ENCODE measurements around the gene CA5A. TPM values are rescaled to one million over a fixed set of nuclear protein-coding genes. Genes with fewer than 3 reads are reported as not detected.

CA5A gene
- total and polyA plus RNA-seq, 7 donors, result not detected

- intact Hi-C loops (cut with DNase I), result no loop called here
These were observed 32.2 kb upstream of the CA5A start for GRCh38 chr16:87968541-87968940.

GRCh38 chr16:87966685-87967185 is 30.4 kb upstream of the CA5A start:
- H3K27me3 ChIP-seq, result no peaks in the 10 kb centered on the region
- H3K27ac ChIP-seq, result peak overlapping the region; percentile 55 to 83 (median 62)
- peaks cover 0 to 2% (median 2%) of the 10 kb centered on the region in 4 donors for H3K9me3 ChIP-seq
- peak overlapping the region in 1 of 4 donors; percentile 8 for H3K4me3 ChIP-seq
- DNase-seq, result peak; percentile 73
- intact Hi-C loops (cut with DNase I), result no loop called here
- no peaks in the 10 kb centered on the region for H3K36me3 ChIP-seq
- H3K4me1 ChIP-seq, result peaks cover 0 to 25% (median 17%) of the 10 kb centered on the region in 4 donors
- WGBS, 2 donors, result 21 to 29% methylated on average over 14 of the region's 14 CpGs
- TF ChIP-seq EP300 (IDR thresholded peaks at IDR 0.05) (no peak), POLR2A (IDR thresholded peaks at IDR 0.05) (no peak), POLR2AphosphoS5 (IDR thresholded peaks at IDR 0.05) (no peak), CTCF (IDR thresholded peaks at IDR 0.05) (no peak)

More at GRCh38 chr16:87968541-87968940, 32.2 kb upstream of the CA5A start:
- TF ChIP-seq POLR2A (IDR thresholded peaks at IDR 0.05), result no peak
- no peak for TF ChIP-seq EP300 (IDR thresholded peaks at IDR 0.05)
- no peak for TF ChIP-seq CTCF (IDR thresholded peaks at IDR 0.05)
- no peak for TF ChIP-seq POLR2AphosphoS5 (IDR thresholded peaks at IDR 0.05)
- Histone ChIP-seq H3K4me1 (peaks cover 0 to 25% (median 17%) of the 10 kb centered on the region in 4 donors), H3K27ac (no peak overlapping the region), H3K9me3 (peaks cover 0 to 5% (median 3%) of the 10 kb centered on the region in 4 donors), H3K36me3 (no peaks in the 10 kb centered on the region), H3K27me3 (no peaks in the 10 kb centered on the region), H3K4me3 (no peak overlapping the region)
- peak; percentile 63 for DNase-seq
- WGBS, 2 donors, result 91 to 93% methylated on average over 7 of the region's 7 CpGs

GRCh38 chr16:87966064-87966645 is 29.8 kb upstream of the CA5A start:
- 67 to 73% methylated on average over 5 of the region's 5 CpGs for WGBS, 2 donors
- no peak for TF ChIP-seq EP300 (IDR thresholded peaks at IDR 0.05)
- TF ChIP-seq POLR2AphosphoS5 (IDR thresholded peaks at IDR 0.05), result peak in 3 of 4 donors; percentile 7 to 49 (median 20)
- Histone ChIP-seq H3K9me3 (no peaks in the 10 kb centered on the region), H3K27me3 (no peaks in the 10 kb centered on the region), H3K4me1 (peaks cover 0 to 25% (median 17%) of the 10 kb centered on the region in 4 donors), H3K27ac (peak overlapping the region; percentile 55 to 83 (median 62)), H3K4me3 (peak overlapping the region in 1 of 4 donors; percentile 8), H3K36me3 (no peaks in the 10 kb centered on the region)
- intact Hi-C loops (cut with DNase I), result no loop called here
- DNase-seq, result no peak

- Histone ChIP-seq H3K4me3 (no peak overlapping the region), H3K27ac (peak overlapping the region in 3 of 4 donors; percentile 55 to 83 (median 66)), H3K27me3 (no peaks in the 10 kb centered on the region), H3K4me1 (peaks cover 0 to 25% (median 17%) of the 10 kb centered on the region in 4 donors), H3K36me3 (no peaks in the 10 kb centered on the region), H3K9me3 (no peaks in the 10 kb centered on the region)
- intact Hi-C loops (cut with DNase I), result no loop called here
- no peak for DNase-seq
- WGBS, 2 donors, result 81 to 85% methylated on average over 11 of the region's 11 CpGs
- TF ChIP-seq EP300 (IDR thresholded peaks at IDR 0.05) (no peak), POLR2AphosphoS5 (IDR thresholded peaks at IDR 0.05) (no peak), POLR2A (IDR thresholded peaks at IDR 0.05) (no peak), CTCF (IDR thresholded peaks at IDR 0.05) (no peak)
These were observed 29.1 kb upstream of the CA5A start for GRCh38 chr16:87965417-87965816.

GRCh38 chr16:87964049-87964659 is 27.8 kb upstream of the CA5A start:
- TF ChIP-seq POLR2A (IDR thresholded peaks at IDR 0.05) (no peak), CTCF (IDR thresholded peaks at IDR 0.05) (no peak), POLR2AphosphoS5 (IDR thresholded peaks at IDR 0.05) (no peak), EP300 (IDR thresholded peaks at IDR 0.05) (no peak)

More at GRCh38 chr16:87964049-87964659, 27.8 kb upstream of the CA5A start:
- intact Hi-C loops (cut with DNase I), result no loop called here
- H3K9me3 ChIP-seq, result no peaks in the 10 kb centered on the region
- 85 to 89% methylated on average over 19 of the region's 19 CpGs for WGBS, 2 donors
- no peaks in the 10 kb centered on the region for H3K36me3 ChIP-seq
- no peak overlapping the region for H3K4me3 ChIP-seq
- H3K4me1 ChIP-seq, result peaks cover 0 to 25% (median 17%) of the 10 kb centered on the region in 4 donors
- DNase-seq, result no peak
- peak overlapping the region in 1 of 4 donors; percentile 16 for H3K27ac ChIP-seq
- H3K27me3 ChIP-seq, result no peaks in the 10 kb centered on the region

All from sigmoid colon (tissue), 7 donors.